ENCODE data around the gene IMP4.

The IMP4 gene

GRCh38 chr2:130307850-130308249, 34.8 kb upstream of the IMP4 start:
- no peaks in the 10 kb centered on the region for H3F3A ChIP-seq (ENCODE audit: low read depth)
- no peak overlapping the region for H2AFZ ChIP-seq (ENCODE audit: low read length)

DNA sequence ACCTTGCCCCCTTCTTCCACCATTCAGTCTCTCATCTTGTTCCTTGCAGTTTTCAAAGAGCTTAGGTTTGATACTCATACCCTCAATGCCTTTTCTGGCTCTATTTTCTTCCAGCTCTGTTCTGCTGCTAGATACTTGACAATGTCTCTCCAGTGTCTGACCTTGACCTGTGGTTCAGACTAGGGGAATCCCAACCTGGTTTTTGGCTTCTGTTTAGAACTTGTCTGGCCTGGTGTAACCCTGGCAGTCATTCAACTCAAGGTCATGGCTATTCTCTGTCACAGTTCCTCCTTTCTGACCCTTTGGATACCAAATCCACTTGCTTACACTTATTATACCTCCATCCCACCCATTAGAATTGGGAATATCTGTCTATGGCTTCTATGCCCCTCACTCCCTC, 31.8 kb upstream of the IMP4 start:
- H3K27me3 ChIP-seq (ENCODE audit: insufficient read depth, low read length, poor library complexity, severe bottlenecking), result no peaks in the 10 kb centered on the region
- no peak overlapping the region for H3K4me2 ChIP-seq (ENCODE audit: low read depth, low read length, poor library complexity, severe bottlenecking)
- TF ChIP-seq, protein P1, sequence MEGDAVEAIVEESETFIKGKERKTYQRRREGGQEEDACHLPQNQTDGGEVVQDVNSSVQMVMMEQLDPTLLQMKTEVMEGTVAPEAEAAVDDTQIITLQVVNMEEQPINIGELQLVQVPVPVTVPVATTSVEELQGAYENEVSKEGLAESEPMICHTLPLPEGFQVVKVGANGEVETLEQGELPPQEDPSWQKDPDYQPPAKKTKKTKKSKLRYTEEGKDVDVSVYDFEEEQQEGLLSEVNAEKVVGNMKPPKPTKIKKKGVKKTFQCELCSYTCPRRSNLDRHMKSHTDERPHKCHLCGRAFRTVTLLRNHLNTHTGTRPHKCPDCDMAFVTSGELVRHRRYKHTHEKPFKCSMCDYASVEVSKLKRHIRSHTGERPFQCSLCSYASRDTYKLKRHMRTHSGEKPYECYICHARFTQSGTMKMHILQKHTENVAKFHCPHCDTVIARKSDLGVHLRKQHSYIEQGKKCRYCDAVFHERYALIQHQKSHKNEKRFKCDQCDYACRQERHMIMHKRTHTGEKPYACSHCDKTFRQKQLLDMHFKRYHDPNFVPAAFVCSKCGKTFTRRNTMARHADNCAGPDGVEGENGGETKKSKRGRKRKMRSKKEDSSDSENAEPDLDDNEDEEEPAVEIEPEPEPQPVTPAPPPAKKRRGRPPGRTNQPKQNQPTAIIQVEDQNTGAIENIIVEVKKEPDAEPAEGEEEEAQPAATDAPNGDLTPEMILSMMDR (conservative IDR thresholded peaks at IDR 0.05; ENCODE audit: low read length), result no peak
- TF ChIP-seq EZH2phosphoT487 (IDR thresholded peaks at IDR 0.05; ENCODE audit: borderline replicate concordance), result no peak
- H3F3A ChIP-seq (ENCODE audit: low read depth), result no peaks in the 10 kb centered on the region
- H3K4me1 ChIP-seq (ENCODE audit: insufficient read depth, low read length, poor library complexity, severe bottlenecking), result no peaks in the 10 kb centered on the region
- H3K9ac ChIP-seq (ENCODE audit: low read depth, low read length, poor library complexity, severe bottlenecking), result no peak overlapping the region
- H3K4me3 ChIP-seq (ENCODE audit: low read length, poor library complexity, severe bottlenecking), result no peak overlapping the region
- H3K36me3 ChIP-seq (ENCODE audit: insufficient read depth, low read length), result no peaks in the 10 kb centered on the region
- H3K9me2 ChIP-seq (replicated peaks; ENCODE audit: low read depth, low read length), result no peaks in the 10 kb centered on the region
- no peak overlapping the region for H2AFZ ChIP-seq (ENCODE audit: low read length)
- H4K20me1 ChIP-seq (ENCODE audit: insufficient read depth, low read length, poor library complexity, severe bottlenecking), result no peaks in the 10 kb centered on the region
- H3K79me2 ChIP-seq (ENCODE audit: insufficient read depth, low read length), result no peaks in the 10 kb centered on the region
- H3K9me3 ChIP-seq (ENCODE audit: insufficient read depth, low read depth, low read length), result no peaks in the 10 kb centered on the region

More at GRCh38 chr2:130307850-130308249, 34.8 kb upstream of the IMP4 start:
- Histone ChIP-seq H4K20me1 (ENCODE audit: insufficient read depth, low read length, poor library complexity, severe bottlenecking) (no peaks in the 10 kb centered on the region), H3K27me3 (ENCODE audit: insufficient read depth, low read length, poor library complexity, severe bottlenecking) (no peaks in the 10 kb centered on the region), H3K36me3 (ENCODE audit: insufficient read depth, low read length) (no peaks in the 10 kb centered on the region), H3K4me3 (ENCODE audit: low read length, poor library complexity, severe bottlenecking) (no peak overlapping the region), H3K9me2 (replicated peaks; ENCODE audit: low read depth, low read length) (no peaks in the 10 kb centered on the region), H3K4me1 (ENCODE audit: insufficient read depth, low read length, poor library complexity, severe bottlenecking) (no peaks in the 10 kb centered on the region), H3K79me2 (ENCODE audit: insufficient read depth, low read length) (no peaks in the 10 kb centered on the region), H3K4me2 (ENCODE audit: low read depth, low read length, poor library complexity, severe bottlenecking) (no peak overlapping the region), H3K9ac (ENCODE audit: low read depth, low read length, poor library complexity, severe bottlenecking) (no peak overlapping the region), H3K9me3 (ENCODE audit: insufficient read depth, low read depth, low read length) (no peaks in the 10 kb centered on the region)
- no peak for TF ChIP-seq EZH2phosphoT487 (IDR thresholded peaks at IDR 0.05; ENCODE audit: borderline replicate concordance)
- TF ChIP-seq, protein P1 (conservative IDR thresholded peaks at IDR 0.05; ENCODE audit: low read length), result no peak

DNA sequence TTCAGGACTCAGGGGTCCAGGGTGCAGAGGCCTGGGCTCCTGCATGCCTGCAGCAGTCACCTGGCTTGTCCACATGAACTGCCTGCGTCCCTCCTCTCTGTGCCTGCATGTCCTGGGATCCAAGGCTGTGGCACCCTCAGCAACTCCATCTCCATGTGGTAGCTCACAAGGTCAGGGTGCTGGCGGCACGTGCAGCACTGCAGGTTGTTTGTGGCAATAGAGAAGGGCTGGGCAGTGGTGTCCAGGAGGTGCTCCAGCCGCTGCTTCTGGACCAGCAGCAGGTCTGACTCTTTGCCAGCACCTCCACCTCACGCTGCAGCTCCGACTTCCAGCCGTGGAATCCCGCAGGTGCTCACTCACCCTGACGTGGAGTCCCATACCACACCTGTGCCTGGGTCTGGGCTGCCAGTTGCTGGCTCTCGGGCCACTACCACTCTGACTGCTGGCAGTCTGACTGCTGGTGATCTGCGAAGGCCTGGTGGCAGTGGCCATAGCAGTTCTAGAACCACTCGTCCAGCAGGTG, 28.8 kb upstream of the IMP4 start:
- no peak overlapping the region for H2AFZ ChIP-seq (ENCODE audit: low read length)
- no peaks in the 10 kb centered on the region for H4K20me1 ChIP-seq (ENCODE audit: insufficient read depth, low read length, poor library complexity, severe bottlenecking)
- no peak overlapping the region for H3K4me3 ChIP-seq (ENCODE audit: low read length, poor library complexity, severe bottlenecking)
- no peaks in the 10 kb centered on the region for H3K9me3 ChIP-seq (ENCODE audit: insufficient read depth, low read depth, low read length)
- H3K4me2 ChIP-seq (ENCODE audit: low read depth, low read length, poor library complexity, severe bottlenecking), result no peak overlapping the region
- H3K9me2 ChIP-seq (replicated peaks; ENCODE audit: low read depth, low read length), result no peaks in the 10 kb centered on the region
- H3F3A ChIP-seq (ENCODE audit: low read depth), result no peaks in the 10 kb centered on the region
- H3K4me1 ChIP-seq (ENCODE audit: insufficient read depth, low read length, poor library complexity, severe bottlenecking), result no peaks in the 10 kb centered on the region
- no peaks in the 10 kb centered on the region for H3K79me2 ChIP-seq (ENCODE audit: insufficient read depth, low read length)
- TF ChIP-seq, protein P1 (conservative IDR thresholded peaks at IDR 0.05; ENCODE audit: low read length), result no peak
- no peak for TF ChIP-seq EZH2phosphoT487 (IDR thresholded peaks at IDR 0.05; ENCODE audit: borderline replicate concordance)
- no peaks in the 10 kb centered on the region for H3K27me3 ChIP-seq (ENCODE audit: insufficient read depth, low read length, poor library complexity, severe bottlenecking)
- no peak overlapping the region for H3K9ac ChIP-seq (ENCODE audit: low read depth, low read length, poor library complexity, severe bottlenecking)
- no peaks in the 10 kb centered on the region for H3K36me3 ChIP-seq (ENCODE audit: insufficient read depth, low read length)

Data from Loucy (cell line).